Measurements from ENCODE around the gene PRKAG2.

DNA sequence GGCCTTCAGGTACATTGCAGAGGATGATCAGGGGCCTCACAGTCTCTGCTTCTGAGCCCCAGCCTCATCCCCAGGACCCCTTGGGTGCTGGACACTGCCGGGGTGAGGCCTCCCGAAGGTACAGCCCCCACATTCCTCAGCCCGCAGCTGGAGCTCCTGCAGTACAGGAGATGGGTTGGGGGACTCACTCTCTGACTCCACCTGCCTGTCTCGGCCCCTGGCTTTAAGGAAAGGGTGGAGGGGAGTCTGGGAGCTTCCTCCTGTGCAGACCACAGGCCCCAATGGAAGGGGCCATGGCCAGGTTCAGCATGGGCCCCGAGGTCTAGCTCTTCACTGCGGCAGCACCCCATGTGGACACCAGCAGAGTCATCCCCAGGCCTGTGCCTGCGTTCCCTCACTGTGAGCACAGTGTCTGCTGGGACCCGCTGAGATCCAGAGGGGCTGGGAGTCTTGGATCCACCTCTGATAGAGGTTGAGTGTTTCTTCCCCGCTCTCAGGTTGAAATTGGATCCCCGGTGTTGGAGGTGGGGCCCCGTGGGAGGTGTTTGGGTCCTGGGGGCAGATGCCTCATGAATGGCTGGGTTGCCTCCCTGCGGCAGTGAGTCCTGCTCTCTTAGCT, 99.9 kb downstream of the PRKAG2 start:
- TF ChIP-seq SP1 (IDR thresholded peaks at IDR 0.05) (no peak), FOXA2 (IDR thresholded peaks at IDR 0.05) (no peak), TAF1 (conservative IDR thresholded peaks at IDR 0.05) (no peak), RAD21 (IDR thresholded peaks at IDR 0.05) (no peak), ATF3 (IDR thresholded peaks at IDR 0.05) (no peak)
- TF ChIP-seq, protein P1, sequence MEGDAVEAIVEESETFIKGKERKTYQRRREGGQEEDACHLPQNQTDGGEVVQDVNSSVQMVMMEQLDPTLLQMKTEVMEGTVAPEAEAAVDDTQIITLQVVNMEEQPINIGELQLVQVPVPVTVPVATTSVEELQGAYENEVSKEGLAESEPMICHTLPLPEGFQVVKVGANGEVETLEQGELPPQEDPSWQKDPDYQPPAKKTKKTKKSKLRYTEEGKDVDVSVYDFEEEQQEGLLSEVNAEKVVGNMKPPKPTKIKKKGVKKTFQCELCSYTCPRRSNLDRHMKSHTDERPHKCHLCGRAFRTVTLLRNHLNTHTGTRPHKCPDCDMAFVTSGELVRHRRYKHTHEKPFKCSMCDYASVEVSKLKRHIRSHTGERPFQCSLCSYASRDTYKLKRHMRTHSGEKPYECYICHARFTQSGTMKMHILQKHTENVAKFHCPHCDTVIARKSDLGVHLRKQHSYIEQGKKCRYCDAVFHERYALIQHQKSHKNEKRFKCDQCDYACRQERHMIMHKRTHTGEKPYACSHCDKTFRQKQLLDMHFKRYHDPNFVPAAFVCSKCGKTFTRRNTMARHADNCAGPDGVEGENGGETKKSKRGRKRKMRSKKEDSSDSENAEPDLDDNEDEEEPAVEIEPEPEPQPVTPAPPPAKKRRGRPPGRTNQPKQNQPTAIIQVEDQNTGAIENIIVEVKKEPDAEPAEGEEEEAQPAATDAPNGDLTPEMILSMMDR (IDR thresholded peaks at IDR 0.05; ENCODE audit: low read depth, low read length, missing input control): no peak
